Ishikawa (cell line): ENCODE data around the gene PNPLA7.

Experiments
- CEBPB ChIP-seq: IDR thresholded peaks from 2 replicates; pipeline ENCODE4 v1.6.1; 2012
- EP300 ChIP-seq: IDR thresholded peaks from 2 replicates; pipeline ENCODE4 v1.6.1; 2012; ENCODE audit warnings: borderline replicate concordance
- FOXM1 ChIP-seq: IDR thresholded peaks from 2 replicates; pipeline ENCODE4 v1.6.1; 2012; ENCODE audit warnings: low read depth, borderline replicate concordance
- RAD21 ChIP-seq: IDR thresholded peaks from 2 replicates; pipeline ENCODE4 v1.6.1; 2012; ENCODE audit warnings: low read depth
- TAF1 ChIP-seq: IDR thresholded peaks from 2 replicates; pipeline ENCODE4 v1.6.1; 2012; ENCODE audit warnings: low read depth, mild to moderate bottlenecking
- YY1 ChIP-seq: IDR thresholded peaks from 2 replicates; pipeline ENCODE4 v1.6.1; 2012; ENCODE audit warnings: low read depth

GRCh38 chr9:137415451-137415850 is 134.8 kb downstream of the PNPLA7 start:
- TF ChIP-seq EP300 = no peak
- no peak for TF ChIP-seq TAF1
- no peak for TF ChIP-seq YY1
- no peak for TF ChIP-seq CEBPB
- no peak for TF ChIP-seq RAD21
- TF ChIP-seq FOXM1 = no peak
